HG03196 (cell line): ENCODE results near the gene SCN2A.
"Not testable (repeated sequence)": the region's sequence is repeated elsewhere in the genome, so short reads cannot be mapped to it uniquely, and the experiment has no call there.

ENCODE experiments used
- ATAC-seq: cut with Tn5 transposase; IDR thresholded peaks from one replicate; pipeline ENCODE4 v1.9.1; 2021; ENCODE audit not compliant: unreplicated experiment

SCN2A gene

DNA sequence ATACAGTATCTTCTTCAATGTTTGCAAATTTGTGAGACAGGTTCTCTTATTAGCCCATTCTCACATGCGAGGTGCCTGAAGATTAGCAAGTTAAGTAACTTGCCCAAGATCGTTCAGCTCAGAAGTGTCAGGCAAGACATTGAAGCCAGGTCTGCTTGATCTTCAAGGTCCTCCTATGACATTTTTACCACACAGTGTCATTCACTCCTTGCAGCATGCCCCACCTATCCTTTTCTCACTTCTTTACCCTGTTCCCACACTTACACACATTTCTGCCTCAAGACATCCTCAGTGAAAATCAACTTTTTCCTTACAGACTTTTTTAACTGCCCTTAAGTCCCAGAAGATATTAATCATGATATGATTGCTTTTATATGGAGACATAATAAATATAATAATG is 73.8 kb downstream of the SCN2A start:
- ATAC-seq, result no peak

DNA sequence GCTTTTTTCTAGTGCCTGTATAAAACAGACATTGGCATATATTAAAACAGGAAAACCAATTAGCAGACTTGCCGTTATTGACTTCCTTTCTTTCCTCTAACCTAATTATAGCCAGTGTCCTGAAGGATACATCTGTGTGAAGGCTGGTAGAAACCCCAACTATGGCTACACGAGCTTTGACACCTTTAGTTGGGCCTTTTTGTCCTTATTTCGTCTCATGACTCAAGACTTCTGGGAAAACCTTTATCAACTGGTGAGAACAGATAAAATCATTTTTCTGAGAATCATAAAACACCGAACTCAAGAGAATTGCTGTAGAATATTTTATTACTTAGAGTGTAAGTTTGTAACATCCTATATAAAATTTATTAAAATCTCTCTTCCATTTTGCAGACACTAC is 74.3 kb downstream of the SCN2A start:
- ATAC-seq, result no peak

DNA sequence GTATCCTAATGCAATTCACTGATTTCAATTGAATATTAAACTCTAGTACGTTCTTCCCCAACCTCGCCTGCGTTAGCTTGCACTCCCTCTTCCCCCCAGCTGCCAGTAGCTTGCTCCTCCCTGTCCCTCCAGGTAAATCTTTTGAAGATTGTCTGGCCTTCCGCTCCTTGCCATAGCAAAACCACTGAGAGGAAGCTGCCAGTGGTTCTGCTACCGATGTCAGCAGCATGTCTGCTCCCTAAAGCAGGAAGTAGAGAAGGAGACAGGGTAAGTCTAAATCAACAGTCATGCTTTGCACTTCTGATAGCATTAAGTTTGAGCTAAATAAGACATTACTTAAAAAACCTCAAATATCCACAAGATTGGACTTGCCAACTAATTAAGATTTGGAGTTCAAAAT is 89.1 kb downstream of the SCN2A start:
- no peak for ATAC-seq

DNA sequence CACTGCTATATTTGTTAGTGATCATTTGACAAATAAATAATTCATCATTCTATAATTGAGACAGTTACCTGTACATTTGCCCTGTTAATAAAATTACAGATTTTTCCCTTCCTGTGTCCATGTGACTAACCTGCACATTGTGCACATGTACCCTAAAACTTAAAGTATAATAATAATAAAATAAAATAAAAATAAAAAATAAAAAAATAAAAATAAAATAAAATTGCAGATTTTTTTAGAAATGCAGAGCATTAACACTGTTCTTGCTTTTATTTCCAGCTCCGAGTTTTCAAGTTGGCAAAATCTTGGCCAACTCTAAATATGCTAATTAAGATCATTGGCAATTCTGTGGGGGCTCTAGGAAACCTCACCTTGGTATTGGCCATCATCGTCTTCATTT is 105.1 kb downstream of the SCN2A start:
- ATAC-seq, result not testable (repeated sequence)

DNA sequence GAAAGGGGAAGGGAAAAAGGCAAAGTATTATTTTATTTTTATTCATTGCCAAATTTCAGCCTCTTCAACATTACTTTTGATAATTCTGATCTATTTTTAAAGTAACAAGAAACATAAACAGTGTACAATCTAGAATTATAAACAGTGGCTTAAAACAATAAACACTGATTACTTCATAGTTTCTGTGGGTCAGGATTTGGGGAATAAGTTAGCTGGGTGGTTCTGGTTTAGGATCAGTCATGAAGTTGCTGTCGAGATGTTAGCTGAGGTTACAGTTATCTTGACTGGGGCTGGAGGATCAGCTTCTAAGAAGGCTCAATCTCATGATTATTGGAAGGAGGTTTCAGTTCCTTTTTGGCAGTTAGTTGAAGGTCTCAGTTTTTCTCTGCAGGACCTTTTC is 109.2 kb downstream of the SCN2A start:
- ATAC-seq, result no peak

DNA sequence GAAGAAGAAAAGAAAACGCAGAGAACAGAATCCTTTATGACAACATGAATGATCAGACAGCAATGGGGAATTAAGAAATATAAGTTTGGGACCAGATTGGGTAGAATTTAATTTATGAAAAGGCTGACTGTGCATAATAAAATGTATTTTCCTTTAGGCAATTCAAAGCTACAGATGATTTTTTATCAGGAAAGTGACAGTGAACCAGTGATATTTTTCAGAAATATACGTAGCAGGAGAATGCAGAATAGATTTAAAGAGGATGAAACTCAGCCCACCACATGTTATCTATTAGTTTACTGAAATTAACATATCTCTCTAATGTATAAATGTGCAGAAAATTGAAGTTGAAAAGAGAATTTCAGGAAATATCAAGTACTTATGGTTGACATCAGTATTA is 110.0 kb downstream of the SCN2A start:
- no peak for ATAC-seq

DNA sequence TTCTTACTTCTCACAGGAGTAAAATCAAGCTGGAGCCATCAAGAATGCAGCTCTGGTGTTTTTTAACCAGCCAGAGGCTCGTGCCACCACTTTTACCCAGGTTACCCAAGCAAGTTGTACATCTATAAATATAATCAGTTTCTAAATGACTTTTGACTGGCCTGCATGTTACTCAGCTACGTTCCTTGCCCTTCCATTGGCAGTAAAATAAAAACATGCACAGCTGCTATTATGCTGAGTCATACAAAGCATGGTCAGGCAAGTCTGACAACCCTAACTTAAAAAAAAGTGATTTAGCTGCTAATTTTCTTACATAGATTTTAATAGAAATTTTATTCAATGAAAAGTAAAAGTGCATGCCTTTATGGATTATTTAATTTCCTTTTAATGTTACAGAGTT is 118.5 kb downstream of the SCN2A start:
- ATAC-seq, result peak; percentile 81

DNA sequence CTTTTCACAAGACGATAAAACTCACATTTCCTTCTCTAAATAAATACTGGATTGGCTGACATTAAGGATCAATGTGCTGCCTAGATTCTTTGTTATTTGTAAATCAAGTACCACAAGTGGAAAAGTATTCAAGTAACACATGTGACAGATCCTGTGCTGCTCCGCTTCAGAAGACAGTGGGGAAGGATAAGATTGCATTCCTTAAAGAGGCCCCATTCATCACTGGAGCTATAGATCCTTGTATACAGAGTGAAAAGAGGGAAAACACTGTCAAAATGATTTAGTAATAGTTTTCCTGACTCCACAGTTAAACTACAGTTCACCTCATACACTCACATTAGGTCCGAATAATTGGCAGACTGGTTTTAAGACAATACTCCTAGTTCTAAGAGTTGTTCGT is 122.3 kb downstream of the SCN2A start:
- no peak for ATAC-seq

DNA sequence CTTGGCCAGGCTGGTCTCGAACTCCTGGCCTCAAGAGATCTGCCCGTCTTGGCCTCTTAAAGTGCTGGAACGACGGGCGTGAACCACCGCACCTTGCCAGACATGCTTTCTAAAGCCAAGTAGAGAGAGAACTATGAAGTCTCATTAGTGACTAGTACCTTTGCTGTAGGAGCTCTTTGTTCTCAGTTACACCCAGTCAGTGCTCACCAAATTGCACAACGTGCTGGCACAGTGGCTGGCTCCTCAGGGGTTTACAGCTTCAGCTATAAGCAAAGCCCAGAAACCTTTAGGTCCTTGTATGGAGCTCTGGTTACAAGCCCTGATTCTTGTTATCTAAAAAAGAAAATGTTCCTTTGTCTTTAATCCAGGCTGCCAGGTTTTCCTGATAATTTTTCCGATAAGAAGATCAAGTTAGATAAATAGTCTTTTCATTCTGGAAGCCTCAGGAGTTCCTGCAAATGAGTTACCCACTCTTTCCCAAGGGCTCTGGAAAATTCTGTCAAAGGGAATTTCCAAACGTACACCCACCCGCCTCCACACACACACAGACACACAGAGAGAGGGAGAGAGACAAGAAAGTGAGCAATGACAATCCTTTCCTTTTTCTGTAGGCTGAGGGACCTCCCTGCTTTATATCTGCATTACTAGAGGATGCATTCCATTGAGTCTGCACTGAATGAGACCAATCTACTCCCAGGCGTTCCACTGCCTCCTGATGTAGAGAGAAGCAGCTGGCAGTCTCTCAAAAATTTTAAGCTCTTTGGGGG is 130.1 kb downstream of the SCN2A start:
- ATAC-seq, result no peak

DNA sequence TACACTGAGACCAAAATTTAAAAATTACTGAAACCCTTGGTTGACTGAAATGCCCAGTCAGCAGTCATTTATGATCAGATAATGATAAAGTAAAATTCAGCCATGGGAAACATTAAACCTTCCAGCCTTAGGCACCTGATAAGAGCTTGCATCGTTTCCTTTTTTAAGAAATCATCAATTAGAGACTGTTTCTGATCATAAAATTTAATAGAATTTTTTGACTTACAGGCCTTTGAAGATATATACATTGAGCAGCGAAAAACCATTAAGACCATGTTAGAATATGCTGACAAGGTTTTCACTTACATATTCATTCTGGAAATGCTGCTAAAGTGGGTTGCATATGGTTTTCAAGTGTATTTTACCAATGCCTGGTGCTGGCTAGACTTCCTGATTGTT is 130.7 kb downstream of the SCN2A start:
- no peak for ATAC-seq

DNA sequence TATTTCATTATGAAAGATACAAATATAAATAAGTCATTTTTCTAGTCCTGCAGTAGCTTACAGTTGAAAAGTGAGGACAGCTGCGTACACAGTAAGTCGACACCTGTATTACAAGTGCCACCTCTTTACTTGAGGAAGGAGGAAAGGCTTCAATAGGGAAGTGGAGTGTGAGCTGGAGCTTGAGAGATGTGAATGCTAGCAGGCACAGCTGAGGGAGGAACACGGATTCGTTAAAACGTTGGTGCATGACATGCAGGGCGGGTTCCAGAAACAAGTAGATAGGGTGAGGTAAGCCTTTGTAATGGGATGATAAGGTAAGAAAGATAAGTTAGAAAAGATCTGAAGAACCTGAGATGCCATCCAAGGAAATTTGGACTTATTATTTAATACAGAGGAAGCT is 132.1 kb downstream of the SCN2A start:
- ATAC-seq, result no peak

DNA sequence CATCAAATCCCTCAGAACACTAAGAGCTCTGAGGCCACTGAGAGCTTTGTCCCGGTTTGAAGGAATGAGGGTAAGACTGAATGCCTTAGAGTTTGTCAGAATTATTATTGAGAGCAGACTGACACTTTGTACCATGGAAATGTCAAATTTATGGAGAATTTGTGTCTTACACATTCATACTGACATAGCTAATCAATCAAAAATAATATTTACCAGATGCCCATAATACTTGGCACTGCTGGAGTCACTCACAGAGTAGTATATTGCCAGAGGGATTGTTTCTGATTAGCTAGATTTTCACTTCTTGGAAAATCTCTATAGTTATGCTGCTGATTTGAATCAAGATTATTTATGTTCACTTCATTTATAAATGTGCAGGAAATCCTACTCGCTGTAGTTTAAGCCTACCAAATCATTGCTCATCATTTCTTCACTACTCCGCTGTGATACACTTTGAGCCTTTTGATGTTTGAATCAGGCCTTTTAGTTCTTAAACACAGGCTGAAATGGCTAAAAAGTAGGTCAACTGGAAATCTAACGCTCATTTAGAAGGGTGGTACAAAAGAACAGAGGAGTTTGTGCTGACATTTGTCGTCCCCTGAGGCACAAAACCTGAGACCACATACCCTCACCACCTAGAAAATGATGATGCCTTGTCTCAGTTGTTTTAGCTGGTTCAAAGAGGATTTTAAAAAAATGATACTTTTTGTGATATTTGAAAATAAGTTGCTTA is 134.2 kb downstream of the SCN2A start:
- no peak for ATAC-seq

DNA sequence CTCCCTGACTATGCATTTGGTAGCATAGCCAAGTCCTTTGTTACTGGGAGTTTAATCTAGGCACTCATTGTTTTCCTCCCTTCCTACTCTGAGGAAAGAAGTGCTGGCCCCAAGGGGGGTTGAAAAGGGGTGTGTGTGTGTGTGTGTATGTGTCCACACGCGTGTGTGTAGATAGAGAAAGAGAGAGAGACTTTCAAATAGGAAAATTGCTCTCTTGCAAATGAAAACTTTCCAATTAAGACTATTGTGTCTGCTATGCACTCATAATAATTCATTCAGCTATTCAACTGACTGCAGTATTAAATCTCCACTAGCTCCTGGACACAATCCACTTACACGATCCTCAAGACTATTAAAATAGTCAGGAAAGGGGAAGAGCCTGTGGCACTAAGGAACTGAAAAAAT is 137.4 kb downstream of the SCN2A start:
- ATAC-seq, result no peak

DNA sequence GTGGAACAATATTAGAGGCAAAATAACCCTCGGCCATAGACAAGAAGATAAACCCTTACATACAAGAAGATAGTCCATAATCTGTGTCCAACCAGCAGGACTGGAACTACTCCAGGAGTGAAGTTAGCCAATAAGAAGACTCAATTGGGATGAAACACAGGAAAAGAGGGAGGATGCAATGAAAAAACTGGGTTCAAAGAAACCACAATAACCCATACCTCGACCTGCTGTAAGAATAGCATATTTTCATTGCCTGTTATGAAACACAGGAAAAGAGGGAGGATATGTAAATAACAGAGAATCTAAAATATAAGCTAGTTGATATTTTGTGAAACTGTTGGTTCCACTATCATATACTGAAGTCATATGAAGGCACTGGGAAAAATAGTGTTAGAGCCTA is 143.1 kb downstream of the SCN2A start:
- no peak for ATAC-seq

DNA sequence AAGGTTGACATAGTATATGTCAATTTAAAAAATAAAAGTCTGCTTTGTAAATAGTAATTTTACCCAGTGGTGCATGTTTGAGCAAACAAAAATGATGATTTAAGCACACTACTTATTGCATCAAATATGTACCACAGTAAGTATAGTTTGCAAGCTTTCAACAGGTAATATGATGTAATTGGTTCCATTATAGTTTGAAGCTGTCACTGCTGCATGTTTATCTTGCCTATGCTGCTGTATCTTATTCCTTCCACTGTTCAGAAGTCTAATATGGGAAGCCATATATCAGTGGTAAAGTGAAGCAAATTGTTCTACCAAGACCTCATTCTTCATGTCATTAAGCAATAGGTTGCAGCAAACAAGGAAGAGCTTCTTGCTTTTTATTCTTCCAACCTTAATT is 151.7 kb downstream of the SCN2A start:
- ATAC-seq, result no peak

DNA sequence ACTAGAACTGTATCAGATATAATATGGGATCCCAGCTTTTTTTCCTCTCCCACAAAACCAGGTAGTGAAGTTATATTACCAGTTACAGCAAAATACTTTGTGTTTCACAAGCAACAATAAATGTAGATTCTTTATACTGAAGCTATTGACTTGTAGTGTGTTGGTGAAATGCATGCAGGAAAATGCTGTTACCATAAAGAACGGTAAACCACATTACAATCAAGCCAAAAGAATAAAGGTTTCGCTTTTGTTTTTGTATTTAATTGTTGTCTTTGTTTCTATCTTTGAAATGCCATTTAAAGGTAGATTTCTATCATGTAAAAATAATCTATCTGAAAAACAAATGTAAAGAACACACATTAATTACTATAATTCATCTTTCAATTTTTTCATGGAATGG is 152.6 kb downstream of the SCN2A start:
- no peak for ATAC-seq

DNA sequence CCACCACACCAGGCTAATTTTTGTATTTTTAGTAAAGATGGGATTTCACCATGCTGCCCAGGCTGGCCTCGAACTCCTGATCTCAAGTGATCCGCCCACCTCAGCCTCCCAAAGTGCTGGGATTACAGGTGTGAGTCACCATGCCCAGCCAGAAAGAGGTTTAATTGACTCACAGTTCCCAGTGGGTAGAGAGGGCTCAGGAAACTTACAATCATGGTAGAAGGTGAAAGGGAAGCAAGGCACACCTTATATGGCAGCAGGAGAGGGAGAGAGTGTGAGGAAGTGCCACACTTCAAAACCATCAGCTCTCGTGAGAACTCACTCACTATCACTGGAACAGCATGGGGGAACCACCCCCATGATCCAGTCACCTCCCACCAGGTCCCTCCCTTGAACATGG is 159.4 kb downstream of the SCN2A start:
- ATAC-seq, result not testable (repeated sequence)

DNA sequence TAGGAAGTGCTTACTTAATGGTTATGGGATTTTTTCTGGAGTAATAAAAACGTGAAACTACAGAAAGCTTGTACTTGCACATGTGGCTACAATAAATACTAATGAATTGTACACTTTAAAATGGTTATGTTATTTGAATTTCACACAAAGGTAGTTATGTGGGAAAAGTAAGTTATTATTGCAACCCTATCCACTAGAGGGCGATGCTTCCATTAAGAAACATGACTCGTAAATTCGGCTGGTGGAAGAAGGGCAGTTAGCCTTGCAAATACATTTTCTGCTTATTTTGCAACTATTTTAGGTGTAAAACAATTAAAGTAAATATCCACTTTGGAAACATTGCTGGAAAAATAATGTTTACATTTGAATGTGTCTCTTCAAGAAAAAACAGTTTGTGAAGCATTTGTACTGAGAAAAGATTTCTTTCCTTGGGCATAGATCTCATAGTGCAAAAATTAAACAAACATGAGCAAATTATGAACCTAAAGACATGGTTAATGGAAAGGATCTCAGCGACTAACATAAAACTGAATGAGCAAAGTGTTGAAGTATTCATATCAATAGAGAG is 162.2 kb downstream of the SCN2A start:
- no peak for ATAC-seq

DNA sequence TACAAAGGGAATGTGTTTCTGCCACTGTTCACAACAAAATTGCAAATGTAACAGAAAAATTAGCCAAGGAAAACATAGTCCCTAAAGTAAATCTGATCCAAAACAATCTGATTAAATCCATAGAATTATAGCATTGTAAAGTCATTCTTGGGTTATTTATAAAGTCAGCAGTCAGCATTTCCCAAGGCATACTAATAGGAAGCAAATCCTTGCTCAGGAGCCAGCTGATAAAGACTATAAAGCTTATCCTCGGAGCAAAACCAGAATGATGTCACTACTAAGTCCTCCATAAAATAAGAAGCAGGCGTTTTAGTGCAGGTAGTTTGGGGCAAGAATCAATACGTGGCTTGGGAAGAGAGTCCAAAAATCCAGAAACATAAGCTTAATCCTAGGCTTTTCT is 162.9 kb downstream of the SCN2A start:
- no peak for ATAC-seq

DNA sequence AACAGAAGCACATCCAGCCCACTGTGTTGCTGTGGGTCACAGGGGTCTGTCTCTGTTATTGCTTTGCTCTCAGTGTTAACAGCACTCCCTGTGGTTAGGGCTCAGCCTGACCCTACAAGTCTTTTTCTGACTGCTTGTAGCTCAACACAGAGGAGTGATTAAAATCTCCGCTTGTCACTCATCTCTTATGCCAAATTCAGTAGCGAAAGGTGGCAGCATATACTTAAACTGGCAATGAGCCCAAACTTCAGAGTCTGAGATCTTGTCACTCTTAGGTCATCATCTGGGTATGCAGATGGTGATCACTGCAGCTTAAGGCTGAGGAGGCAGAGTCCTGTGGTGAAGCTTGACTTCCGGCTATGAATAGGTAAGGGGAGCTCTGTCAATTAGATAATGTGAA is 167.0 kb downstream of the SCN2A start:
- ATAC-seq, result no peak

DNA sequence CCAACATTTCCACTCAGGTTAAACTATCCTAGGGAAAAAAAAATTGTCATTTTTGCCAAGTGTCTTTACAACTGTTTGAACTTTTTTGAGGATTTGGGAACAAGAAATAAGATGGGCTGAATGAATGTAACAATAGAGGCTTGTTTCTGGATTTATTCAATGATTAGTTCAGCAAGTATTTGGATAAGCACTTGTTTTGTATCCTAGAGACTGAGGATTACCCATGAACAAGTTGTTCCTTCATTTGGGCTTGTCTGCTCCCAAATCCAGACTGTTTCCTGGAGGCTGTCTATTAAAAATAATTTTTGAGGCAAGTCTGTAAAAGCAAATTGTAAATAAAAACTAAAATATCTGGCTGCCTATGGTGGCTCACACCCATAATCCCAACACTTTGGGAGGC is 168.3 kb downstream of the SCN2A start:
- no peak for ATAC-seq

DNA sequence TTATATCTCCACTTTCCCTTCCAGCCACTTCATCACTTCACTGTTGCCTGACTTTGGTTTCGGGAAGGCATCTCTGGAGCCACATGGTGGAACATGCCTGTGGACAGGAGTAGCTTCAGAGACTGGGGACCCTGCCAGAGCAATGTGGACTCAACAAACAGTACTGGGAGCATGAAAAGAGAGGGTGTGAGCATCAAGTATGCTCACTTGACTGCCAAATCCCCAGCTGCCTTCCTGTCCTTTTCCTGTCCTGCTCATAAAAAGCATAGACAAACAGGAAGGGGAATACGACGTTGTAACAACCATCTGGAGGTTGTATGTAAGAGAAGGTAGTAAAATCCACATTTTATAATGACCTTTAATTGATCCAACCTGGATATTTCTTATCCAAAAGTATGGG is 169.0 kb downstream of the SCN2A start:
- no peak for ATAC-seq
